GM12865 (cell line): ENCODE data around the gene PPFIA4.
A peak's percentile ranks its signal among the peaks of the same experiment; 100 is the strongest.

Source experiments
- DNase-seq: peaks from one replicate; pipeline ENCODE4 v3.0.0; 2010; ENCODE audit warnings: low read depth
- H3K4me3 ChIP-seq: 2 replicates; pipeline ENCODE4 v1.5.1; 2011; ENCODE audit warnings: mild to moderate bottlenecking, low read depth, low read length, control low read depth
- TF ChIP-seq, protein P1 (sequence below): IDR thresholded peaks from 2 replicates; pipeline ENCODE4 v1.5.1; 2011; ENCODE audit warnings: low read length, control low read depth, low read depth, inconsistent platforms; ENCODE audit not compliant: insufficient read depth; ENCODE audit errors: missing control alignments

PPFIA4 gene

GRCh38 chr1:202987922-202988583 lies 38.2 kb upstream of the PPFIA4 start:
- no peak for DNase-seq
- no peak overlapping the region for H3K4me3 ChIP-seq
- TF ChIP-seq, protein P1, sequence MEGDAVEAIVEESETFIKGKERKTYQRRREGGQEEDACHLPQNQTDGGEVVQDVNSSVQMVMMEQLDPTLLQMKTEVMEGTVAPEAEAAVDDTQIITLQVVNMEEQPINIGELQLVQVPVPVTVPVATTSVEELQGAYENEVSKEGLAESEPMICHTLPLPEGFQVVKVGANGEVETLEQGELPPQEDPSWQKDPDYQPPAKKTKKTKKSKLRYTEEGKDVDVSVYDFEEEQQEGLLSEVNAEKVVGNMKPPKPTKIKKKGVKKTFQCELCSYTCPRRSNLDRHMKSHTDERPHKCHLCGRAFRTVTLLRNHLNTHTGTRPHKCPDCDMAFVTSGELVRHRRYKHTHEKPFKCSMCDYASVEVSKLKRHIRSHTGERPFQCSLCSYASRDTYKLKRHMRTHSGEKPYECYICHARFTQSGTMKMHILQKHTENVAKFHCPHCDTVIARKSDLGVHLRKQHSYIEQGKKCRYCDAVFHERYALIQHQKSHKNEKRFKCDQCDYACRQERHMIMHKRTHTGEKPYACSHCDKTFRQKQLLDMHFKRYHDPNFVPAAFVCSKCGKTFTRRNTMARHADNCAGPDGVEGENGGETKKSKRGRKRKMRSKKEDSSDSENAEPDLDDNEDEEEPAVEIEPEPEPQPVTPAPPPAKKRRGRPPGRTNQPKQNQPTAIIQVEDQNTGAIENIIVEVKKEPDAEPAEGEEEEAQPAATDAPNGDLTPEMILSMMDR = no peak

DNA sequence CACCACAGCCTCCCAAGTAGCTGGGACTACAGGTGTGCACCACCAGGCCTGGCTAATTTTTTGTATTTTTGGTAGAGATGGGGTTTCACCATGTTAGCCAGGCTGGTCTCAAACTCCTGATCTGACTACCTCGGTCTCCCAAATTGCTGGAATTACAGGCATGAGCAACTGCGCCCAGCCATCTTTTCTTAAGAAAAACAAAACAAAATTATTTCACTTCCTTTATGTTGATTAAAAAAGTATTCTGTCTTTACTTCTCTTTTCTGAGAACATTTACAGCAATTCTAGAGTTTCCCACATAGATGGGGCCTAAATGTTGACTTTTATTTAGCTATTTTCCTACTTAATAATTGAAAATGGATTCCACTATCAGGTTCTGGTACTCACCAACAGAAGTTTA lies 36.4 kb upstream of the PPFIA4 start:
- no peak overlapping the region for H3K4me3 ChIP-seq
- TF ChIP-seq, protein P1 = no peak
- DNase-seq = no peak

DNA sequence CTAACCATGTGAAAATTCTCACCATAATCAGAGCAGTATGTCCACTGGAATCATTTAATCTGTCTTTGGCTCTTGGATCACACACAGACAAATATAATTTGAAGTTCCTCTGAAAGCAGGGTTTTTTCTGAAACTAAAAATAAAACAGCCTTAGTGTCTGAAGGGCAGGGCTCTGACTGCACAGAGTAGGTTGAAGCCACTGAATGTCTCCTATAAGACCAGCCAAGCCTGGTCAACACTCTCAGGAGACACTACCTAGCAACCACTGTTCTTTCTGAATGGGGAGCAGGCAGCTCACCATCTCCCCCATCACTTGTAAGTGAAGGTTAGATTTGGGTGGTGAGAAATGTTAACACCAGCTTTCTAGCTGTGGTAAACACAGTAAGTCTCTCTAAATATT lies 35.2 kb upstream of the PPFIA4 start:
- TF ChIP-seq, protein P1 = no peak
- no peak for DNase-seq
- no peak overlapping the region for H3K4me3 ChIP-seq

DNA sequence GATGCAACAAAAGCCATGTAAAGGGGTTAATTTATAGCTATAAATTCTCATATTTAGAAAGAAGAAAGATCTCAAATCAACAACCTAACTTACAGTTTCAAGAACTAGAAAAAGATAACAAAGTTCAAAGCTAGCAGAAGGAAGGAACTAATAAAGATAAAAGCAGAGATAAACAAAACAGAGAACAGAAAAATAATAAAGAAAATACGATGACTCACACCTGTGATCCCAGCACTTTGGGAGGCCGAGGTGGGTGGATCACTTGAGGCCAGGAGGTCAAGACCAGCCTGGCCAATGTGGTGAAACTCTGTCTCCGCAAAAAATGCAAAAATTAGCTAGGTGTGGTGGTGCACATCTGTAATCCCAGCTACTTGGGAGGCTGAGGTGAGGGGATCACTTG lies 31.5 kb upstream of the PPFIA4 start:
- TF ChIP-seq, protein P1 = no peak
- no peak for DNase-seq
- no peak overlapping the region for H3K4me3 ChIP-seq

- TF ChIP-seq, protein P1 = peak; percentile 72
- no peak overlapping the region for H3K4me3 ChIP-seq
- peak; percentile 67 for DNase-seq
Measured at GRCh38 chr1:202998836-202999750, 27.2 kb upstream of the PPFIA4 start.

- DNase-seq = no peak
- TF ChIP-seq, protein P1 = no peak
- H3K4me3 ChIP-seq = no peak overlapping the region
Measured at GRCh38 chr1:203000217-203000944, 25.9 kb upstream of the PPFIA4 start.
